ENCODE measurements around the gene WAC. TPM values are rescaled to one million over a fixed set of nuclear protein-coding genes. Genes with fewer than 3 reads are reported as not detected.

The WAC gene
- total and polyA plus RNA-seq, 9 of the 15 experiments (the other 6 are each of a cell fraction or from before 2014, with no cell fraction given): 24.8 to 123 (median 78.2) TPM

- CTCF ChIA-PET (ENCODE audit: low intra/inter-chr PET ratio): no interaction called here
These were observed 71.9 kb downstream of the WAC start for GRCh38 chr10:28604567-28605536.

More at GRCh38 chr10:28604567-28605536, 71.9 kb downstream of the WAC start:
- H3K27me3 ChIP-seq (ENCODE audit: control insufficient read depth in 2 of 2, insufficient read depth in 2 of 2, low read length in 2 of 2): no peaks in the 10 kb centered on the region
- no peak for FAIRE-seq
- no TSS peak for BruUV-seq (replicated peaks)
- H3K9ac ChIP-seq (ENCODE audit: insufficient read depth in 1 of 2, low read depth in 2 of 2, low read length in 2 of 2): no peak overlapping the region
- no peaks in the 10 kb centered on the region for H3K9me1 ChIP-seq (ENCODE audit: control insufficient read depth, insufficient read depth, low read length)
- no peak overlapping the region for H3K4me3 ChIP-seq
- POLR2A ChIA-PET: interaction anchor here (0.8 kb wide), 1 partner anchor 21 kb away, joined by 3 read pairs; no protein-coding TSS in a partner anchor
- no peak overlapping the region for H2AFZ ChIP-seq (ENCODE audit: low read depth, low read length)
- DNase-seq (ENCODE audit: extremely low read depth in 1 of 4, low spot score in 3 of 4): no peak
- in situ Hi-C loops (cut with MboI): no loop called here
- intact Hi-C loops (cut with micrococcal nuclease): no loop called here
- H3K36me3 ChIP-seq (ENCODE audit: control insufficient read depth, insufficient read depth, low read length): peaks cover 88% of the 10 kb centered on the region
- 74% methylated on average over 12 of the region's 12 CpGs for WGBS (ENCODE audit: insufficient coverage, low coverage, missing lambda C conversion rate)
- H3K79me2 ChIP-seq (ENCODE audit: control insufficient read depth, insufficient read depth, low read length): peaks cover 81% of the 10 kb centered on the region
- no peak overlapping the region for H3K27ac ChIP-seq (ENCODE audit: extremely low read depth, low read depth, low read length)
- no peaks in the 10 kb centered on the region for H3K9me3 ChIP-seq (replicated peaks; ENCODE audit: control insufficient read depth, insufficient read depth, low read depth, low read length)
- no peak overlapping the region for H3K4me2 ChIP-seq (ENCODE audit: insufficient read depth, low read length)
- TF ChIP-seq IRF2 (CRISPR knock-in tag; IDR thresholded peaks at IDR 0.05): no peak
- TF ChIP-seq ZNF407 (IDR thresholded peaks at IDR 0.05; ENCODE audit: low read depth): no peak
- no peak for TF ChIP-seq CBX5 (IDR thresholded peaks at IDR 0.05; ENCODE audit: borderline replicate concordance, low read depth)
- TF ChIP-seq USF1 (CRISPR knock-in tag; IDR thresholded peaks at IDR 0.05): no peak
- ATAC-seq: no peak
- H3K4me1 ChIP-seq (replicated peaks in 1 of 2; ENCODE audit: control insufficient read depth in 2 of 2, insufficient read depth in 2 of 2, low read length in 2 of 2): no peaks in the 10 kb centered on the region
- no peaks in the 10 kb centered on the region; the same call in 1 of the 2 replicates for H4K20me1 ChIP-seq (replicated peaks; ENCODE audit: control insufficient read depth, insufficient read depth, low read length)

Measured in K562 (cell line).